GM10248 (cell line): ENCODE measurements around the gene GPR17.

Source experiments
- CTCF ChIA-PET: fragments of 300-600 bp; sonication (Branson Sonifier 250); formaldehyde crosslinking; extraction: SDS; loops from one replicate; lab custom pipeline; 2021; ENCODE audit warnings: antibody characterized with exemption; lab: Yijun Ruan, JAX
- POLR2A ChIA-PET: fragments of 350-650 bp; sonication (Branson Sonifier 250); formaldehyde crosslinking; extraction: SDS; loops from one replicate; lab custom pipeline; 2020; ENCODE audit warnings: antibody characterized with exemption; lab: Yijun Ruan, JAX
- DNase-seq: peaks from one replicate; pipeline ENCODE4 v3.0.0; 2012; ENCODE audit errors: extremely low spot score
- TF ChIP-seq, protein P1 (sequence below): IDR thresholded peaks from 2 replicates; pipeline ENCODE4 v1.5.1; 2012; ENCODE audit warnings: mild to moderate bottlenecking, low read depth; ENCODE audit errors: extremely low read depth, missing control alignments, control extremely low read depth

The GPR17 gene

DNA sequence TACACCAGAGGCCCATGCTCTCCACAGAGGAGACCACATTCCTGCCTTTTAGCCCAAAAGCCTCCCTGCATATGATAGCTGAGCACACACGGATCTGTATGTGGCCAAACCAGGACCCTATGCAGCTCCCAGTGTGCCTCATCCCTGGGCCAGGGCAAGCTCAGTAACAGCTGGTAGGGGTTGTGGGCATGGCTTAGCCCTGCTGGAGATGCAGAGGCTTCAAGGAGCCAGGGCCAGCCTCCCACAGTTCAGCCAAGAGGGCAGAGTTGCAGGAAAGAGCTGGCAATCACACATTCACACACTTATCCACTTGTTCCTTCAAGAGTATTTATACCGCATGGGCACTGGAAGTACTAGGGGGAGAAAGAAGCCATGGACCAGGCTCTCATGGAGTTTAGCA, 31.0 kb downstream of the GPR17 start:
- ChIA-PET POLR2A (no interaction called here), CTCF (interaction anchor here (1.3 to 2.2 kb wide), 3 partner anchors 27 to 85 kb away, joined by 3 to 9 read pairs (median 9); no protein-coding TSS in a partner anchor)
- no peak for DNase-seq
- TF ChIP-seq, protein P1, sequence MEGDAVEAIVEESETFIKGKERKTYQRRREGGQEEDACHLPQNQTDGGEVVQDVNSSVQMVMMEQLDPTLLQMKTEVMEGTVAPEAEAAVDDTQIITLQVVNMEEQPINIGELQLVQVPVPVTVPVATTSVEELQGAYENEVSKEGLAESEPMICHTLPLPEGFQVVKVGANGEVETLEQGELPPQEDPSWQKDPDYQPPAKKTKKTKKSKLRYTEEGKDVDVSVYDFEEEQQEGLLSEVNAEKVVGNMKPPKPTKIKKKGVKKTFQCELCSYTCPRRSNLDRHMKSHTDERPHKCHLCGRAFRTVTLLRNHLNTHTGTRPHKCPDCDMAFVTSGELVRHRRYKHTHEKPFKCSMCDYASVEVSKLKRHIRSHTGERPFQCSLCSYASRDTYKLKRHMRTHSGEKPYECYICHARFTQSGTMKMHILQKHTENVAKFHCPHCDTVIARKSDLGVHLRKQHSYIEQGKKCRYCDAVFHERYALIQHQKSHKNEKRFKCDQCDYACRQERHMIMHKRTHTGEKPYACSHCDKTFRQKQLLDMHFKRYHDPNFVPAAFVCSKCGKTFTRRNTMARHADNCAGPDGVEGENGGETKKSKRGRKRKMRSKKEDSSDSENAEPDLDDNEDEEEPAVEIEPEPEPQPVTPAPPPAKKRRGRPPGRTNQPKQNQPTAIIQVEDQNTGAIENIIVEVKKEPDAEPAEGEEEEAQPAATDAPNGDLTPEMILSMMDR = no peak

DNA sequence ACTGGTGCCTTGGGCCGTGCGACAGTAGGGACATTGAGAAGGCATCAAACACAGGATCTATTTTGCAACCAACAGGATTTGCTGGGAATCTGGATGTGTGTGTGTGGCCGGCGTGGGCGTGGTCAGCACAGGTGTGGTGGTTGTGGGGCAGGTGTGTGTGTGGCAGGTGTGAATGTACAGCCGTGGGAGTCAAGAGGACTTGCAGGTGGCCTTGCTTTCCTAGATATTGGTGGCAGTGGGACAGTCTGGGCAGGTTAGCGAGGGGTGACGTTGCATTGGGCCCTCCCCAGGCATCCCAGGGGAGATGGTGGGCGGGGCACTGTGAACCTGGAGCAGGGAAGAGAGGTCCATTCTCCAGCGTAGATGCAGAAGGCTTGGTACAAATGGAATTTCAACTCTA, 32.6 kb downstream of the GPR17 start:
- TF ChIP-seq, protein P1 = no peak
- ChIA-PET CTCF (no interaction called here), POLR2A (no interaction called here)
- DNase-seq = no peak

DNA sequence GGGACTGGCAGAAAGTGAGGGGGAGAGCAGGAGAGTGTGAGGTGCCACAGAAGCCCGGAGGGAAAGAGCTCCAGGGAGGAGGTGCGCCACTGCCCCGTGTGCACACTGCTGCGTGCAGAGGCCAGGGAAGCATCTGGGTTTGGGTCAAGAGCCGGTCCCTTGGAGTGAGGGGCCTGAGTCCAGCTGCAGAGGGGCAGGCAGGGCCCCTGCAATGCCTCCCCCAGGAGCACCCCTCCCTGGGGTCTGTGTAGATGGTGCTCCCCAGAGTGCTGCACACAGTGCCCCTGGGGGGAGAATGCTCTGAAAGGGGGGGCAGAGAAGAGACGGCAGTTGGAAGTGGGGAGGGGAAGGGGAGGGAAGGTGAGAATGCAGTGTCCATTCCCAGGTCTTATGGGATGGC, 33.0 kb downstream of the GPR17 start:
- TF ChIP-seq, protein P1 = no peak
- ChIA-PET POLR2A (no interaction called here), CTCF (no interaction called here)
- DNase-seq = no peak

DNA sequence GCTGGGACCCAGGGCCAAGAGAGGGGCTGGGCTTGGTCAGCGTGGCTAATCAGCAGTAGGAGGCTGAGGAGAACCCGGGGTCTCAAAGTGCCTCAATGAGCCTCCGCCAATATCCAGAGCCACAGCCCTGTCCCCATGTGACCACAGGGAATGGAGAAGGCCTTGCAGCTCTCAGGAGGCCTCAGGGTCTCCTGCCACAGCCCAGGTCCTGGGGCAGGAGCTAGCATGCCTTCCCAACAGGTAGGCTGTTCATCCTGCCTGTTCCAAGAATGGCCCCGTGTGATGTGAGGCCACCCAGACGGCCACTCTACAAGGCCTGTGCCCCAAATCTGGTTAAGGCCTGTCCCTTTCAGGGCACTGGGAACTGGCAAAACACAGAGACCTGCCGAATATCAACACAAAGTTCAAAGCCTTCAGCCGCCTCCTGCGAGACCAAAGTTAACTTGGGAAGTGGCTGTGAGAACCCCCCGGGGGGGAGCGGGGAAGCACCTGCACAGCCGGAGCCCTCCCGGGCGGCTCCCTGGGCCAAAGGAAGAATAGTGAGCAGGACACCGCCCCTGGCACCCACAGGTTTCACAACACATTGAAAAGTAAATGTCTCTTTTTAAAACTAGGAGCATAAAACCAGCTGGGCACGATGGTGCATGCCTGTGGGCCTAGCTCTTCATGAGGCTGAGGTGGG, 33.9 kb downstream of the GPR17 start:
- peak; percentile 20 for DNase-seq
- ChIA-PET CTCF (interaction anchor here (1.2 to 1.4 kb wide), 2 partner anchors 14 to 30 kb away, joined by 3 to 5 read pairs; no protein-coding TSS in a partner anchor), POLR2A (no interaction called here)
- TF ChIP-seq, protein P1 = no peak

DNA sequence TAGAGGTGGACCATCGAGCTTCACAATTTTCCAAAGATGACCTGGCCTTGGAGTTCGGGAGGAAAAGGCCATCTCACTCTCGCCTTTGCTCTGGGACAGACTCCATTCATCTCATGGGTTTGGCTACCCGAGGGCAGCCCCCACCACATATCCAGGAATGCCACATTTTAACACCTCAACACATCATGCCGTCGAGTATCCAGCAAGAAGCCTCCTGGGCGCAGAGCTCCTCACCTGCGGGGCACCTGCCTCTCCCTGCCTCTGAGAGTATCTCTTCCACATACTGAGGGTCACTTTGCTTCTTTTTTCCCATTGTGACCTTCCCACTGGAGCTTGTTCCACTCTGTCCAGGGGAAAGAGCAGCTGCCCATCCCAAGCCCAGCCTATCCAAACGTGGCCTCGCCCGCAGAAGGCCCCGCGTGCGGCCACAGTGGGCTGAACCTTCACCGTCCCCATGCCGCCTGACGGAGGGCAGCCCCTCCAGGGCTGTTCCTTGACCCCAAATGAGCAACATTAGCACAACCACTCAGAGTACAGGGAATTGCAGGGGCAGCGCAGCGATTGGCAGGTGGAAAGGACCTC, 34.8 kb downstream of the GPR17 start:
- DNase-seq = no peak
- POLR2A ChIA-PET = no interaction called here
- CTCF ChIA-PET = interaction anchor here (1.2 to 1.4 kb wide), 2 partner anchors 13 to 31 kb away, joined by 3 to 5 read pairs; no protein-coding TSS in a partner anchor

DNA sequence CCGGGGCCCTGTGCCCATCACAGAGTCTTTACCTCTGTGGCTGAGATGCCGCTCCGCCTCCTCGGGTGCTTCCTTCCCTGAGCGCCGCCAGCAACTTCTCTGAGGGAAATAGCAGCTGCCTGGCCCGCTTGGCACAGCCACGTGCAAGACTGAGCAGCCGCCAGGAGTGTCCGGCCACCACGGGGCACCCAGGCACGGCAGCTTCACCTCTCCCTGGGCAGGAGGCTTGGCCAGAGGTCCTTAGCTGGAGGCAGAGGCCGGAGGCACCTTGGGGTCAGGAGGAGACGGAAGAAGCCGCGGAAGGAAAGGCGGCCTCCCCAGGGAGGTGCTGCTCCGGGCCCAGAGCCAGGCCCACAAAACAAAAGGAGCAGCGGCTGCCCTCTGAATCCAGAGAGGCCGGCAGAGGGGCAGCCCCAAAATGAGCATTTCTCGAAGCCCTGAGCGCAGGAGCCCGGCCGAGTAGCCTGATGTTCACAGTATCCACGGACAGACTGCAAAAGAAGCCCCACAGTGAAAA, 35.4 kb downstream of the GPR17 start:
- peak; percentile 16 for DNase-seq
- CTCF ChIA-PET = interaction anchor here (1.0 kb wide), 1 partner anchor 14 kb away, joined by 3 read pairs; no protein-coding TSS in a partner anchor
- POLR2A ChIA-PET = no interaction called here
- TF ChIP-seq, protein P1 = no peak

More for the DNA sequence above, 34.8 kb downstream of the GPR17 start:
- TF ChIP-seq, protein P1 = no peak
